Uterus (tissue), 4 donors: ENCODE results near the gene OBI1. TPM values are rescaled to one million over a fixed set of nuclear protein-coding genes. Genes with fewer than 3 reads are reported as not detected.

ENCODE experiments used
- DNase-seq, 2 donors: peaks; one replicate each; pipeline ENCODE4 v3.0.0-alpha.2; 2019 to 2020
- H3K27ac ChIP-seq, 2 donors: fragments of 200-600 bp; sonication (generic); 1 replicate in 1 of 2; 2 replicates in 1 of 2; pipeline ENCODE4 v1.5.1; 2016 to 2018
- H3K27me3 ChIP-seq, 2 donors: fragments of 200-600 bp; sonication (generic); one replicate each; pipeline ENCODE4 v1.5.1; 2018 to 2019; ENCODE audit warnings: control low read depth in 1 of 2
- H3K36me3 ChIP-seq, 2 donors: fragments of 200-600 bp; sonication (generic); one replicate each; pipeline ENCODE4 v1.5.1; 2019; ENCODE audit warnings: control low read depth in 1 of 2
- H3K4me1 ChIP-seq, 2 donors: fragments of 200-600 bp; sonication (generic); one replicate each; pipeline ENCODE4 v1.5.1; 2018 to 2019; ENCODE audit warnings: control low read depth in 1 of 2
- H3K4me3 ChIP-seq, 2 donors: fragments of 200-600 bp; sonication (generic); 1 replicate in 1 of 2; 2 replicates in 1 of 2; pipeline ENCODE4 v1.5.1; 2018 to 2019; ENCODE audit warnings: mild to moderate bottlenecking in 1 of 2
- H3K9me3 ChIP-seq, 2 donors: fragments of 200-600 bp; sonication (generic); one replicate each; pipeline ENCODE4 v1.5.1; 2019; ENCODE audit warnings: control low read depth in 1 of 2
- CTCF ChIP-seq, 4 experiments: fragments of 200-600 bp in 2 of 4; fragments of 450-650 bp in 2 of 4; sonication (generic) in 2 of 4; IDR thresholded peaks; one replicate each; pipeline ENCODE4 v1.5.1; 2016 to 2019; ENCODE audit warnings: antibody characterized with exemption in 4 of 4, mild to moderate bottlenecking in 2 of 4, moderate library complexity in 1 of 4
- POLR2A ChIP-seq, 2 donors: fragments of 450-650 bp; IDR thresholded peaks; one replicate each; pipeline ENCODE4 v1.6.1; 2016; ENCODE audit warnings: antibody characterized with exemption in 2 of 2, mild to moderate bottlenecking in 1 of 2, moderate library complexity in 1 of 2
- intact Hi-C: fragments of 100-400 bp; cut with DNase I; formaldehyde crosslinking; loops from one replicate; pipeline ENCODE4 v1.15.1; 2023; ENCODE audit warnings: low total_unique reads
- total RNA-seq, 4 donors: library from RNA; depleted of rRNA in 3 of 4; stranded (reverse); fragments of >200 nt in 3 of 4; gene quantifications; one replicate each; pipeline versions ENCODE4 v1.1.0 to v1.2.4, GENCODE V29; 2014 to 2023
- donor health status: DM: yes; HTN: yes; CAD: no.

OBI1 gene
- total RNA-seq, 4 donors from 2014 or later, result 4.7 to 32.6 (median 10.0) TPM

GRCh38 chr13:78657699-78658629, 991 bp downstream of the OBI1 start:
- H3K27me3 ChIP-seq, result no peaks in the 10 kb centered on the region
- TF ChIP-seq CTCF (IDR thresholded peaks at IDR 0.05) (no peak), POLR2A (IDR thresholded peaks at IDR 0.05) (no peak)
- no peaks in the 10 kb centered on the region for H3K9me3 ChIP-seq
- no peaks in the 10 kb centered on the region for H3K36me3 ChIP-seq
- H3K27ac ChIP-seq, result peak overlapping the region; percentile 72 to 76
- H3K4me1 ChIP-seq, result no peaks in the 10 kb centered on the region
- DNase-seq, result no peak
- intact Hi-C loops, result no loop called here
- H3K4me3 ChIP-seq, result peak overlapping the region; percentile 86 to 90

DNA sequence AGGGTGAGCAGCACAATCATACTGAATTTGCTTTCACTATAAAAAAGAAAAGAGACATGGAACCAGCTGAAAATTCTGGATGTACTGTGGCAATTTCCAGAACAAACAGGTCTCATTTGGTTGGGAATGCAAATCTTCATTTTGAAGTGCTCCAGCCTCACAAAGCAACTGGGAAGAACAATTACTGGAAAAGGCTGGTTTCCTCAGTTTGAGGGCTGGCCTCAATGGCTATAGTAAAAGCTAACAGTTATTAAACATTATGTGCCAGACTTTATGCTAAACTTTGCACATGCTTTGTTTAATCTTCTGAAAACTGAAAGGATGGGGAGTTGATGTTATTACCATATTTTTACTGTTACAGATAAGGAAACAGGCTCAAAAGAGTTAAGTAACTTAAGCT, 3.0 kb downstream of the OBI1 start:
- Histone ChIP-seq H3K36me3 (no peaks in the 10 kb centered on the region), H3K27ac (no peak overlapping the region), H3K27me3 (no peaks in the 10 kb centered on the region), H3K4me1 (no peaks in the 10 kb centered on the region), H3K9me3 (no peaks in the 10 kb centered on the region), H3K4me3 (no peak overlapping the region)
- intact Hi-C loops, result no loop called here
- no peak for DNase-seq
- no peak for TF ChIP-seq POLR2A (IDR thresholded peaks at IDR 0.05)
- TF ChIP-seq CTCF (IDR thresholded peaks at IDR 0.05), result no peak

DNA sequence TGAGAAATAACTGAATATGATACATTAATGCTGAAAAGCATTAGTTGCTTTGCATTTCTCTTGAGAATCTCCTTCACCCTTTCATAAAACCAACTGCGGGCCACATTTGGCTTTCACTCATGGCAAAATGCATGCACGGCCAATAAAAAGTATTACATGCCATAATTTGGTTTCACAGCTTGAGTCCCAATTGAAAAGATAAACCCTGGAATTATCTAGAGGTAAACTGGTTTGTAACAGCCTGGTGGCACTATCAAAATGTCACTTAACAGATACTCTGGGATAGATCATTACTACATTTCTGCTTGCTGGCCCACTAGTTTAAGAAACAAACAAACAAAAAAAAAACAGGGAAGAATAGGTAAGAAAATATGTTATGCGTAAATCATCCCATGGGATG, 3.9 kb downstream of the OBI1 start:
- no peaks in the 10 kb centered on the region for H3K9me3 ChIP-seq
- no peak for TF ChIP-seq POLR2A (IDR thresholded peaks at IDR 0.05)
- no peak for TF ChIP-seq CTCF (IDR thresholded peaks at IDR 0.05)
- no peaks in the 10 kb centered on the region for H3K27me3 ChIP-seq
- no peak overlapping the region for H3K27ac ChIP-seq
- H3K36me3 ChIP-seq, result no peaks in the 10 kb centered on the region
- intact Hi-C loops, result no loop called here
- H3K4me3 ChIP-seq, result no peak overlapping the region
- H3K4me1 ChIP-seq, result no peaks in the 10 kb centered on the region
- no peak for DNase-seq

DNA sequence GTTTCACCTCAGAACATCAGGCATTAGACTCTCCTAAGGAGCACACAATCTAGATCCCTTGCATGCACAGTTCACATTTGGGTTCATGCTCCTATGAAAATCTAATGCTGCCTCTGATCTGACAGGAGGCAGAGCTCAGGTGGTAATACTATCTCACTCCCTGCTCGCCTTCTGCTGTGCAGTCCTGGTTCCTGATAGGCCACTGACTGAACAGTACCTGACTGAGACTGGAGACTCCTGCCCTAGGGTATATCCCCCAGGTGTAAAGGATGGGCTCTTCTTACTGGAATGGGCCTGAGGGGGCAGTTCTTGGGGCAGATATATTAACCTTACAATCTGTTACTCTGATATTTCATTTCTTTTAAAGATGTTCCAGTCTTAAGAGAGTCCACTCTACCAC, 6.3 kb downstream of the OBI1 start:
- intact Hi-C loops, result no loop called here
- no peak for TF ChIP-seq POLR2A (IDR thresholded peaks at IDR 0.05)
- no peak for TF ChIP-seq CTCF (IDR thresholded peaks at IDR 0.05)
- Histone ChIP-seq H3K36me3 (no peaks in the 10 kb centered on the region), H3K4me3 (no peak overlapping the region), H3K9me3 (no peaks in the 10 kb centered on the region), H3K27ac (no peak overlapping the region), H3K27me3 (no peaks in the 10 kb centered on the region), H3K4me1 (no peaks in the 10 kb centered on the region)
- no peak for DNase-seq

DNA sequence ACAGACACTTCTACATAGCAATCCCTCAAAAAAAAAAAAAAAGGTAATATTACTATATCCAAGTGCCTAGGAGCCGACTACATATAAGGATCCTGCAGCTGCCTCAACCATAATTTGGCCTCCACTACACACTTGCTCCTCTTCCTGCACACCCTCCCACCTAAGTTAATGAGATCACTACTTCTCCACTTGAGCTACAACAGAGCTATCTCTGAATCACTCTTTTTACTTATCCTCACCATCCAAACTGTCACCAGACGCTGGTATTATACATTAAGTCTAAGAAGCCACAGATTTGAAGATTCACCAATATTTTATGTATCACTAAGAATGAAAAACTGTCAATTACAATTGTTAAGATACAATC, 8.3 kb downstream of the OBI1 start:
- Histone ChIP-seq H3K4me1 (no peaks in the 10 kb centered on the region), H3K9me3 (no peaks in the 10 kb centered on the region), H3K27me3 (no peaks in the 10 kb centered on the region), H3K27ac (no peak overlapping the region), H3K4me3 (no peak overlapping the region), H3K36me3 (no peaks in the 10 kb centered on the region)
- intact Hi-C loops, result no loop called here
- DNase-seq, result no peak
- TF ChIP-seq CTCF (IDR thresholded peaks at IDR 0.05), result no peak
- TF ChIP-seq POLR2A (IDR thresholded peaks at IDR 0.05), result no peak
